A549 (cell line): ENCODE measurements around the gene SPATA31E1.

Experiments used
- EP300 ChIP-seq, 2 experiments: fragments of >200 bp; sonication (Bioruptor Twin); formaldehyde crosslinking; IDR thresholded peaks; 2 replicates in 1 of 2; 3 replicates in 1 of 2; pipeline ENCODE4 v1.6.1; 2016 to 2017
- HDAC2 ChIP-seq: fragments of 200-600 bp; sonication (generic); IDR thresholded peaks from 2 replicates; pipeline ENCODE4 v1.6.1; 2016
- HMGXB4 ChIP-seq: fragments of 250-450 bp; sonication (Bioruptor Pico); IDR thresholded peaks from 2 replicates; pipeline ENCODE4 v1.5.0; 2021; ENCODE audit warnings: mild to moderate bottlenecking, moderate library complexity, borderline replicate concordance
- HOXA7 ChIP-seq: fragments of 250-450 bp; sonication (Bioruptor Pico); IDR thresholded peaks from 2 replicates; pipeline ENCODE4 v1.5.0; 2020; ENCODE audit warnings: mild to moderate bottlenecking, moderate library complexity
- MAFK ChIP-seq: fragments of 450-650 bp; IDR thresholded peaks from 2 replicates; pipeline ENCODE4 v1.6.1; 2014; ENCODE audit not compliant: partially characterized antibody
- NR3C1 ChIP-seq: fragments of >200 bp; sonication (Bioruptor Twin); formaldehyde crosslinking; IDR thresholded peaks from 3 replicates; pipeline ENCODE4 v1.6.1; 2017
- POLR2A ChIP-seq: IDR thresholded peaks from 2 replicates; pipeline ENCODE4 v1.6.1; 2012; ENCODE audit warnings: mild to moderate bottlenecking, low read length
- RAD21 ChIP-seq, 2 experiments: fragments of >200 bp in 1 of 2; sonication (Bioruptor Twin) in 1 of 2; formaldehyde crosslinking in 1 of 2; IDR thresholded peaks in 1 of 2; conservative IDR thresholded peaks in 1 of 2; 2 replicates in 1 of 2; 3 replicates in 1 of 2; pipeline ENCODE4 v1.6.1; 2012 to 2018; ENCODE audit warnings: inconsistent platforms in 1 of 2
- SMC3 ChIP-seq: fragments of >200 bp; sonication (Bioruptor Twin); formaldehyde crosslinking; IDR thresholded peaks from 3 replicates; pipeline ENCODE4 v1.6.1; 2018; ENCODE audit warnings: inconsistent platforms
- ZNF302 ChIP-seq: fragments of 250-450 bp; sonication (Bioruptor Pico); IDR thresholded peaks from 2 replicates; pipeline ENCODE4 v1.9.0; 2021; ENCODE audit warnings: inconsistent platforms, mild to moderate bottlenecking, moderate library complexity
- TF ChIP-seq, protein P1 (sequence below): fragments of >200 bp; sonication (Bioruptor Twin); formaldehyde crosslinking; IDR thresholded peaks from 3 replicates; pipeline ENCODE4 v1.5.1; 2016
- TF ChIP-seq, protein P2 (sequence below): fragments of 200-600 bp; sonication (generic); IDR thresholded peaks from 2 replicates; pipeline ENCODE4 v1.6.1; 2016; ENCODE audit warnings: antibody characterized with exemption, mild to moderate bottlenecking, moderate library complexity
- TF ChIP-seq, protein P3 (sequence below): fragments of 450-650 bp; IDR thresholded peaks from 2 replicates; pipeline ENCODE4 v1.6.1; 2014; ENCODE audit warnings: antibody characterized with exemption
- TF ChIP-seq, protein P4 (sequence below): IDR thresholded peaks from 2 replicates; pipeline ENCODE4 v1.6.1; 2012

DNA sequence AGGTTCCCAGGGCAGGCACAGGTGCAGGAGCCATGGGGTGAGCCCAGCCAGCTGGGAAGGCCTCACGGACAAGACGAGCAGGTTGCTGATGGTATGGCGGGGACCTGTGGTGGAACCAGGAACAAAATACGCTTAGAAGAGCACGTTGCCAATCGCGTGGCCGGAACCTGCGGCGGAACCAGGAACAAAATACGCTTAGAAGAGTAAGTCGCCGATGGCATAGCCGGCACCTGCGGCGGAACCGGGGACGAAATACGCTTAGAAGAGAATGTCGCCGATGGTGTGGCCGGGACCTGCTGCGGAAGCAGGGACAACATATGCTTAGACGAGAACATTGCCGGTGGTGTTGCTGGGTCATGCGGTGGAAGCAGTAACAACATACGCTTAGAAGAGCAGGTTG, 23.5 kb upstream of the SPATA31E1 start:
- TF ChIP-seq, protein P1, sequence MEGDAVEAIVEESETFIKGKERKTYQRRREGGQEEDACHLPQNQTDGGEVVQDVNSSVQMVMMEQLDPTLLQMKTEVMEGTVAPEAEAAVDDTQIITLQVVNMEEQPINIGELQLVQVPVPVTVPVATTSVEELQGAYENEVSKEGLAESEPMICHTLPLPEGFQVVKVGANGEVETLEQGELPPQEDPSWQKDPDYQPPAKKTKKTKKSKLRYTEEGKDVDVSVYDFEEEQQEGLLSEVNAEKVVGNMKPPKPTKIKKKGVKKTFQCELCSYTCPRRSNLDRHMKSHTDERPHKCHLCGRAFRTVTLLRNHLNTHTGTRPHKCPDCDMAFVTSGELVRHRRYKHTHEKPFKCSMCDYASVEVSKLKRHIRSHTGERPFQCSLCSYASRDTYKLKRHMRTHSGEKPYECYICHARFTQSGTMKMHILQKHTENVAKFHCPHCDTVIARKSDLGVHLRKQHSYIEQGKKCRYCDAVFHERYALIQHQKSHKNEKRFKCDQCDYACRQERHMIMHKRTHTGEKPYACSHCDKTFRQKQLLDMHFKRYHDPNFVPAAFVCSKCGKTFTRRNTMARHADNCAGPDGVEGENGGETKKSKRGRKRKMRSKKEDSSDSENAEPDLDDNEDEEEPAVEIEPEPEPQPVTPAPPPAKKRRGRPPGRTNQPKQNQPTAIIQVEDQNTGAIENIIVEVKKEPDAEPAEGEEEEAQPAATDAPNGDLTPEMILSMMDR, result no peak
- TF ChIP-seq, protein P2, sequence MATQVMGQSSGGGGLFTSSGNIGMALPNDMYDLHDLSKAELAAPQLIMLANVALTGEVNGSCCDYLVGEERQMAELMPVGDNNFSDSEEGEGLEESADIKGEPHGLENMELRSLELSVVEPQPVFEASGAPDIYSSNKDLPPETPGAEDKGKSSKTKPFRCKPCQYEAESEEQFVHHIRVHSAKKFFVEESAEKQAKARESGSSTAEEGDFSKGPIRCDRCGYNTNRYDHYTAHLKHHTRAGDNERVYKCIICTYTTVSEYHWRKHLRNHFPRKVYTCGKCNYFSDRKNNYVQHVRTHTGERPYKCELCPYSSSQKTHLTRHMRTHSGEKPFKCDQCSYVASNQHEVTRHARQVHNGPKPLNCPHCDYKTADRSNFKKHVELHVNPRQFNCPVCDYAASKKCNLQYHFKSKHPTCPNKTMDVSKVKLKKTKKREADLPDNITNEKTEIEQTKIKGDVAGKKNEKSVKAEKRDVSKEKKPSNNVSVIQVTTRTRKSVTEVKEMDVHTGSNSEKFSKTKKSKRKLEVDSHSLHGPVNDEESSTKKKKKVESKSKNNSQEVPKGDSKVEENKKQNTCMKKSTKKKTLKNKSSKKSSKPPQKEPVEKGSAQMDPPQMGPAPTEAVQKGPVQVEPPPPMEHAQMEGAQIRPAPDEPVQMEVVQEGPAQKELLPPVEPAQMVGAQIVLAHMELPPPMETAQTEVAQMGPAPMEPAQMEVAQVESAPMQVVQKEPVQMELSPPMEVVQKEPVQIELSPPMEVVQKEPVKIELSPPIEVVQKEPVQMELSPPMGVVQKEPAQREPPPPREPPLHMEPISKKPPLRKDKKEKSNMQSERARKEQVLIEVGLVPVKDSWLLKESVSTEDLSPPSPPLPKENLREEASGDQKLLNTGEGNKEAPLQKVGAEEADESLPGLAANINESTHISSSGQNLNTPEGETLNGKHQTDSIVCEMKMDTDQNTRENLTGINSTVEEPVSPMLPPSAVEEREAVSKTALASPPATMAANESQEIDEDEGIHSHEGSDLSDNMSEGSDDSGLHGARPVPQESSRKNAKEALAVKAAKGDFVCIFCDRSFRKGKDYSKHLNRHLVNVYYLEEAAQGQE, result no peak
- TF ChIP-seq RAD21 (conservative IDR thresholded peaks at IDR 0.05 in 1 of 2, IDR thresholded peaks at IDR 0.05 in 1 of 2), result no peak
- no peak for TF ChIP-seq EP300 (IDR thresholded peaks at IDR 0.05)
- no peak for TF ChIP-seq MAFK
- TF ChIP-seq ZNF302, result no peak
- TF ChIP-seq, protein P3, sequence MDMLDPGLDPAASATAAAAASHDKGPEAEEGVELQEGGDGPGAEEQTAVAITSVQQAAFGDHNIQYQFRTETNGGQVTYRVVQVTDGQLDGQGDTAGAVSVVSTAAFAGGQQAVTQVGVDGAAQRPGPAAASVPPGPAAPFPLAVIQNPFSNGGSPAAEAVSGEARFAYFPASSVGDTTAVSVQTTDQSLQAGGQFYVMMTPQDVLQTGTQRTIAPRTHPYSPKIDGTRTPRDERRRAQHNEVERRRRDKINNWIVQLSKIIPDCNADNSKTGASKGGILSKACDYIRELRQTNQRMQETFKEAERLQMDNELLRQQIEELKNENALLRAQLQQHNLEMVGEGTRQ, result no peak
- TF ChIP-seq HMGXB4, result no peak
- no peak for TF ChIP-seq POLR2A
- TF ChIP-seq, protein P4, sequence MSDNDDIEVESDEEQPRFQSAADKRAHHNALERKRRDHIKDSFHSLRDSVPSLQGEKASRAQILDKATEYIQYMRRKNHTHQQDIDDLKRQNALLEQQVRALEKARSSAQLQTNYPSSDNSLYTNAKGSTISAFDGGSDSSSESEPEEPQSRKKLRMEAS, result no peak
- no peak for TF ChIP-seq HOXA7 (CRISPR knock-in tag)
- TF ChIP-seq SMC3, result no peak
- no peak for TF ChIP-seq NR3C1
- no peak for TF ChIP-seq HDAC2
